Heart right ventricle (tissue), 16 donors: ENCODE measurements around the gene SH3GLB1. TPM values are rescaled to one million over a fixed set of nuclear protein-coding genes. Genes with fewer than 3 reads are reported as not detected.

Source experiments
- ATAC-seq, 8 donors: fragments of 200-7000 bp; cut with Tn5 transposase; one replicate each; pipeline ENCODE4 v1.9.1; 2020; ENCODE audit warnings: mild to moderate bottlenecking in 8 of 8, moderate library complexity in 8 of 8, moderate number of reproducible peaks in 1 of 8
- DNase-seq, 2 donors: peaks; one replicate each; pipeline ENCODE4 v3.0.0-alpha.2; 2020
- H3K27ac ChIP-seq, 10 donors: fragments of 200-600 bp; sonication (generic) in 2 of 10; one replicate each; pipeline versions ENCODE4 v1.5.0 to v1.8.0; 2020 to 2022; ENCODE audit warnings: mild to moderate bottlenecking in 3 of 10
- H3K27me3 ChIP-seq, 7 donors: fragments of 200-600 bp; one replicate each; pipeline ENCODE4 v1.8.0; 2021 to 2022; ENCODE audit warnings: mild to moderate bottlenecking in 2 of 7
- H3K36me3 ChIP-seq, 9 donors: fragments of 200-600 bp; sonication (generic) in 1 of 9; one replicate each; pipeline versions ENCODE4 v1.5.0 to v1.8.0; 2020 to 2022; ENCODE audit warnings: mild to moderate bottlenecking in 2 of 9
- H3K4me1 ChIP-seq, 9 donors: fragments of 200-600 bp; sonication (generic) in 1 of 9; one replicate each; pipeline versions ENCODE4 v1.5.0 to v1.8.0; 2020 to 2022; ENCODE audit warnings: mild to moderate bottlenecking in 4 of 9
- H3K4me3 ChIP-seq, 10 donors: fragments of 200-600 bp; sonication (generic) in 2 of 10; one replicate each; pipeline versions ENCODE4 v1.5.0 to v1.8.0; 2020 to 2022; ENCODE audit warnings: mild to moderate bottlenecking in 7 of 10, moderate library complexity in 2 of 10
- H3K9me3 ChIP-seq, 11 donors: fragments of 200-600 bp in 10 of 11; sonication (generic) in 2 of 11; one replicate each; pipeline versions ENCODE4 v1.5.0 to v1.8.0; 2013 to 2022; ENCODE audit warnings: mild to moderate bottlenecking in 2 of 11, control low read depth in 1 of 11, moderate library complexity in 1 of 11
- CTCF ChIP-seq, 9 donors: fragments of 200-600 bp; sonication (generic) in 2 of 9; IDR thresholded peaks; one replicate each; pipeline versions ENCODE4 v1.5.0 to v1.8.0; 2021 to 2022; ENCODE audit warnings: antibody characterized with exemption in 9 of 9, mild to moderate bottlenecking in 5 of 9, moderate library complexity in 1 of 9
- WGBS, 2 donors: extraction: QIAGEN DNeasy Blood & Tissue Kit; methylation state at CpG; one replicate each; pipeline ENCODE4 v1.1.7; 2013; ENCODE audit warnings: inconsistent platforms in 1 of 2; 5-methylcytosine and 5-hydroxymethylcytosine counted together
- intact Hi-C, 10 donors: fragments of 100-400 bp; cut with DNase I; formaldehyde crosslinking; loops; one replicate each; pipeline versions ENCODE4 v1.11.1 to v1.14.2; 2022
- polyA plus RNA-seq, 2 donors: library from polyadenylated mRNA; stranded (reverse); fragments of 200-250 nt; gene quantifications; one replicate each; pipeline ENCODE4 v1.2.3, GENCODE V29; 2013
- total RNA-seq, 10 donors: library from RNA; stranded (reverse); fragmentation: NEBNext Ultra II Directional in 3 of 10; extraction: Animal tissue kit (Norgen Biotek cat#: 25700) in 3 of 10; gene quantifications; one replicate each; pipeline versions ENCODE4 v1.2.1 to v1.2.4, GENCODE V29; 2021 to 2023
- donor health status: Arrhythmogenic right ventricular cardiomyopathy.
- donor health status: ischemic (EF 13 %, LVEDD 7.1; RV severe dilation, severe dysfunction).
- donor health status: healthy with polysubstance abuse.
- donor health status: DM: no; HTN: yes; CAD: no.
- donor health status: DM: no; HTN: no; CAD: no.
- donor health status: ischemic (EF 25% LVEDD 6.9; RV normal size, moderate dysfunction).
- donor health status: ischemic (EF 25% LVEDD 5.7; RV mildly dilated, moderate dysfunction).
- donor health status: healthy.
- donor health status: DM: yes; HTN: yes; CAD: no.
- donor health status: Ischemic cardiomyopathy.
- donor health status: ischemic (EF 35%, LVEDD 5.7; RV mildly dilated, moderate dysfunction).
- donor health status: nonischemic (EF 11% LVEDD 7.7; RV severe dilation, severe dysfunction).
- donor health status: DM: yes; HTN: yes; CAD: no.
- donor health status: PGD.
- donor health status: ischemic (EF 29% LVEDD 5.4; RV normal size, mild dysfunction).
- donor health status: nonischemic (EF 23%, LVEDD 6.1; RV moderate dilation, normal function).

The SH3GLB1 gene
- total and polyA plus RNA-seq, 12 donors: 20.4 to 160 (median 123) TPM

- Histone ChIP-seq H3K4me1 (peaks cover 0 to 18% (median 8%) of the 10 kb centered on the region in 9 donors), H3K27me3 (no peaks in the 10 kb centered on the region), H3K27ac (no peak overlapping the region), H3K36me3 (peaks cover 0 to 100% (median 44%) of the 10 kb centered on the region in 9 donors), H3K4me3 (no peak overlapping the region), H3K9me3 (no peaks in the 10 kb centered on the region)
- DNase-seq (no peak), ATAC-seq (no peak)
- 94 to 97% methylated on average over 1 of the region's 1 CpG for WGBS, 2 donors
- TF ChIP-seq CTCF (IDR thresholded peaks at IDR 0.05): no peak
- intact Hi-C loops: no loop called here
Observed at GRCh38 chr1:86731416-86731815, 27.0 kb downstream of the SH3GLB1 start.

GRCh38 chr1:86733340-86733739, 29.0 kb downstream of the SH3GLB1 start:
- Histone ChIP-seq H3K27ac (no peak overlapping the region), H3K9me3 (no peaks in the 10 kb centered on the region), H3K4me1 (peaks cover 0 to 14% (median 6%) of the 10 kb centered on the region in 9 donors), H3K27me3 (no peaks in the 10 kb centered on the region), H3K4me3 (no peak overlapping the region), H3K36me3 (peaks cover 0 to 100% (median 40%) of the 10 kb centered on the region in 9 donors)
- no peak for TF ChIP-seq CTCF (IDR thresholded peaks at IDR 0.05)
- DNase-seq (no peak), ATAC-seq (no peak)
- intact Hi-C loops: no loop called here
- WGBS, 2 donors: 16 to 21% methylated on average over 2 of the region's 2 CpGs

GRCh38 chr1:86739648-86740509, 35.5 kb downstream of the SH3GLB1 start:
- Histone ChIP-seq H3K9me3 (no peaks in the 10 kb centered on the region), H3K4me1 (peaks cover 0 to 18% (median 14%) of the 10 kb centered on the region in 9 donors), H3K4me3 (no peak overlapping the region), H3K36me3 (peaks cover 0 to 100% (median 55%) of the 10 kb centered on the region in 9 donors), H3K27me3 (no peaks in the 10 kb centered on the region), H3K27ac (peak overlapping the region in 3 of 10 donors; percentile 13 to 63 (median 50))
- DNase-seq (no peak), ATAC-seq (peak in 3 of 8 donors; percentile 29 to 42 (median 41))
- 60 to 67% methylated on average over 3 of the region's 3 CpGs for whole genome bisulfite sequencing, 2 donors
- intact Hi-C loops: loop anchor here in 2 of 10 donors (5.0 to 10.0 kb wide), 3 partner anchors 38 to 238 kb away; partner anchors contain the start of gene SH3GLB1 (in 1 of the 2)
- TF ChIP-seq CTCF (IDR thresholded peaks at IDR 0.05): no peak

- 41 to 47% methylated on average over 6 of the region's 6 CpGs for WGBS, 2 donors
- DNase-seq (peak in 1 of 2 donors; percentile 29), ATAC-seq (no peak)
- H3K9me3 ChIP-seq: no peaks in the 10 kb centered on the region
- H3K4me3 ChIP-seq: no peak overlapping the region
- intact Hi-C loops: loop anchor here in 4 of 10 donors (1.0 to 10.0 kb wide), 4 partner anchors 38 to 240 kb away; partner anchors contain the start of gene SH3GLB1 (in 3 of the 4)
- H3K27me3 ChIP-seq: no peaks in the 10 kb centered on the region
- peak; percentile 16 to 81 (median 68) for TF ChIP-seq CTCF (IDR thresholded peaks at IDR 0.05)
- no peak overlapping the region for H3K27ac ChIP-seq
- peaks cover 0 to 100% (median 38%) of the 10 kb centered on the region in 9 donors for H3K36me3 ChIP-seq
- H3K4me1 ChIP-seq: peaks cover 0 to 18% (median 14%) of the 10 kb centered on the region in 9 donors
Observed at GRCh38 chr1:86741947-86742572, 37.7 kb downstream of the SH3GLB1 start.
